Measurements from ENCODE around the gene POLA2.
"Not testable (repeated sequence)": the region's sequence is repeated elsewhere in the genome, so short reads cannot be mapped to it uniquely, and the experiment has no call there.

The POLA2 gene

GRCh38 chr11:65242389-65242788, 19.4 kb upstream of the POLA2 start:
- DNase-seq (ENCODE audit: low spot score) = no peak

DNA sequence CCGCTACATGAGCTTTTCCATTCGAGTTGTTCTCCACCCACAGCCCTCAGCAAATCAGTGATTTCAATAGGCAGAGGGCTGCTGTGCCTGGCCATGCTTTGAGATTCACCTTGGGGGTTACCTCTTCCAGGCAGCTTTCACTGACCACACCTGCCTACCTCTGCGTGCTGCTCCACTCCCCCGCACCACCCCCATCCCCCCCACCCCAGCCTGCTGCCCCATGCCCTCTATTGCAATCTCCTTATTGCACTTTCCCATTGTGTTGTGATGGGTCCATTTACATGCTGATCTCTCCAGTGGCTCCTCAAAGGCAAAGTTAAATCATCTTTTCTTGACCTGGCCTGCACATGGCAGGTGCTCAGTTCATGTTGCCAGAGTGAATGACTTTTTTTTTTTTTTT, 18.0 kb upstream of the POLA2 start:
- no peak for DNase-seq (ENCODE audit: low spot score)

GRCh38 chr11:65245046-65245445, 16.7 kb upstream of the POLA2 start:
- DNase-seq (ENCODE audit: low spot score) = not testable (repeated sequence)

GRCh38 chr11:65246506-65246905, 15.3 kb upstream of the POLA2 start:
- DNase-seq (ENCODE audit: low spot score) = no peak

GRCh38 chr11:65248184-65248710, 13.5 kb upstream of the POLA2 start:
- DNase-seq (ENCODE audit: low spot score) = not testable (repeated sequence)

DNA sequence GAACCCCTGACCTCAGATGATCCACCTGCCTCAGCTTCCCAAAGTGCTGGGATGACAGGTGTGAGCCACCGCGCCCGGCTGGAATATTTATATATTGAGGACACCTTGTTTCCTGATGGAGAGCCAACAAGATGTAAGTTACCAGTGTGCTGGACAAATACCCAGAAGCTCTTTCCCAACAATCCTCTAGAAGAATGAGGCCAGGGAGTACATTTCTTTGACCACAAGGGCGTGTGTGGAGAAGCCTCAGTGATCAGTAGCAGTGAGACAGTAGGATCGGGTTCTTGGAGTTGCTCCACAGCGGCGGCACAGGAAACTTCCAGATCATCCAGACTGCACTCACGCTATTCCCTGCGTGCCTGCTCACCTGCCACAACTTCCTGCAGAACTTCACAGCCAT, 10.3 kb upstream of the POLA2 start:
- no peak for DNase-seq (ENCODE audit: low spot score)

DNA sequence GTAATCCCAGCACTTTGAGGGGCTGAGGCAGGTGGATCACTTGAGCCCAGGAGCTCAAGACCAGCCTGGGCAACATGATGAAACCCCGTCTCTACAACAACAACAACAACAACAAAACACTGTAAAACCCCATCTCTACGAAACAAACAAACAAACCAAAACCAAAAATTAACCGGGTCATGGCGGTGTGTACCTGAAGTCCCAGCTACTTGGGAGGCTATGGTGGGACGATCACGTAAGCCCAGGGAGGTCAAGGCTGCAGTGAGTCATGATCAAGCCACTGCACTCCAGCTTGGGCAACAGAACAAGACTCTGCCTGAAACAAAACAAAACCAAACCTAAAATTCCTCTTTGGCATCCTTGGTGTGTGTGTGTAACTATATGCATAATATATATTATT, 7.0 kb upstream of the POLA2 start:
- DNase-seq (ENCODE audit: low spot score) = no peak

DNA sequence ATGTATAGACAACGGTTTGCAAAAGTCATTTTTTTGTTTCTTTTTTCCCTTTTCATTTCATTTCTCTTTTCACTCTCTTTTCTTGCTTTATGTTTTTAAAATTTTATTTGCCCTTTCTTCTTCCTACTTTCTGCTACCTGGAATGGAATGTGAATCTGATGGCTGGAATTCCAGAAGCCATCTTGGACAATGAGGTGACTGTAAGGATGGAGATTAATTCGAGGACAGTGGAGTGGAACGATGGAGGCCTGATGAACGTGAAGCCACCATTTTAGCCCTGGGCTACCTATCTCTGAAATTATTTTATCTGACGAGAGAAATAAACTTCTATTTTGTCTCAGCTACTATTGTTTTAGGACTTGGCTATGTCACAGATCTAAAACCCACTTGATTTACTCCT, 2.8 kb upstream of the POLA2 start:
- DNase-seq (ENCODE audit: low spot score) = no peak

GRCh38 chr11:65260302-65260701, 1.5 kb upstream of the POLA2 start:
- no peak for DNase-seq (ENCODE audit: low spot score)

- DNase-seq (ENCODE audit: low spot score) = no peak
Observed at GRCh38 chr11:65260756-65261590, 789 bp upstream of the POLA2 start.

- no peak for DNase-seq (ENCODE audit: low spot score)
Observed at GRCh38 chr11:65262381-65262680, 569 bp downstream of the POLA2 start.

DNA sequence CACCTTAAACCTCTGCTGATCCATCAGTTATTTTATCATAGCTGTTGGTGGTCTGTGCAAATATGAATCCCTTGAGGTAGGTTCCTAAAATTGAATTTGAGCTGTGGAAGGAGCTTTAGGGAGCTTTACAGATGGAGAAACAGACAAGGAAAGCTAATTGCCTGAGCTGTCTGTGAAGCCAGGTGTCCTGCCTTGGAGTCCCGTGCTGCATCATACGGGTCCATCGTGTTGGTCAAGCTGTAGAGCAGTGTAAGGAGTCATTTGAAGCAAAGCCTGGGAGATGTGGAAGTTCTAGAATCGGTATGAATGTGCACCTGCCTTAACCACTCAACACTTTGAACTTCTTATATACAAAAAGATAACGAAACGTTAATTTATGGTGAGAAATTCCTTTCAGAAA, 1.0 kb downstream of the POLA2 start:
- no peak for DNase-seq (ENCODE audit: low spot score)

- not testable (repeated sequence) for DNase-seq (ENCODE audit: low spot score)
Observed at GRCh38 chr11:65264747-65265146, 3.0 kb downstream of the POLA2 start.

- DNase-seq (ENCODE audit: low spot score) = peak; percentile 34
Observed at GRCh38 chr11:65266210-65266609, 4.4 kb downstream of the POLA2 start.

- DNase-seq (ENCODE audit: low spot score) = no peak
Observed at GRCh38 chr11:65274735-65275682, 13.2 kb downstream of the POLA2 start.

GRCh38 chr11:65275906-65276305, 14.1 kb downstream of the POLA2 start:
- no peak for DNase-seq (ENCODE audit: low spot score)

- DNase-seq (ENCODE audit: low spot score) = no peak
Observed at GRCh38 chr11:65277631-65278277, 16.0 kb downstream of the POLA2 start.

DNA sequence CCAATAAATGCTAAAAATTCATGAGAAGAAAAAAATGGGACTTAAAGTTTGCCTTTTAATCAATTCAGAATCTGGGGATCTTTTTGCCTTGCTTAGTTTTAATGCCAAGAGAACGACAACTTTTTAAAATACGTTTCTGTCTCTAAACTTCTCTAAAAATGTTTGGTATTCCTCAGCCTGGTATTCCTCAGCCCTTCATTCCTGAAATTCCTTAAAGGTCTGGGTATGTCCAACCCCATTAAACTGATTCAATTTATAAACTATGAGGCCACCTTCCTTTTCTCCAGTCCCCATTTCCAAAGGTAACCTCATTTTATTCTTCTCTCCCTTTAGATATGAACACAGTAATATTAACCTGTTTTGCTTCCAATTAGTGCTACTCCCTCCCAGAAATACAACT, 16.6 kb downstream of the POLA2 start:
- DNase-seq (ENCODE audit: low spot score) = no peak

DNA sequence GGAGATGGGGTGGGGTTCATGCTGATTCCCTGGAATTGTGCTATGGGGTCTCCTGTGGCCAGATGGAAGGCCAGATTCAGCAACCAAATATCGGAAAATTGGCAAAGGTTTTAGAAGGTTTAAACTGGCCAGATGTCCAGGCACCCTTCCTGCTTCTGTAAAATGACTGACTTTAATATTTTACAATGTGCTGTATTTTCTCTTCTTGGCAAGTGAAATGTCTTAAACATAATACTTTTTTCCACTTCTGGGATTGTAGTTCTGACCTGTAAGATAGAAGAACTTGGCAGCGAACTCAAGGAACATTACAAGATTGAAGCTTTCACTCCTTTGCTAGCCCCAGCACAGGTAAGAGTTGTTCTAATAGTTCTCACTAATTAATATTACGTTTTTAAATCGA, 17.5 kb downstream of the POLA2 start:
- no peak for DNase-seq (ENCODE audit: low spot score)

DNA sequence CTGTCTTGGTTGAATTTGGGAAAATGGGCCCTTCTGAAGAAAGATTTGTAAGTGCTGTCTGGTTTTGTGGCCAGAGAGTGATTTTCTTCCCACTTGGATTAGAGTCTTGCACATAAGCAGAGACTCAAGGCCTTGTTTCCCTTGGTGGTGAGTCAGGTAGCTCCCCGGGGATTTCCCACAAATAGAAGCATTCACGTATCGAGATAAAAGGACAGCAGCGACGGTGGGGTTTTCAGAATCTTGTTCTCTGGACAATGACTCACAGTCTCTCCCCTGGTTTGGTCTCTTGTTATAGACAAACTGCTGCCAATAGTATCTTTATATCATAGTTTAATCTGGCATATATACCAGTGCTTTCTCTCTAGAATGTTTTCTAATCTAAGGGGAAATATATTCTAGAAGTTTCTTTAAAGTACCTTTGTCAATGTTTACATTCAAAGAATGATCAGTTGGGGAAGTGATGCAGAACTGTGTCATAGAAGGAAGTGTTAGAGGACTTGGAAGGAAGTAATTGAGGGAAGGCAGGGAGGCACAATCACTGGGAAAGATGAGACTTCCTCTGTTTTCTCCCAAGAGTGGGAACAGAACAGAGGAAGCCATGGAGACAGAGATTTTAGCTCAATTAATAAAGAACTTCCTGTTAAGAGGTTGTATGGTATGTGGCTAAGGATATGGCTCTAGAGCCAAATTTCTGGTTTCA, 18.1 kb downstream of the POLA2 start:
- no peak for DNase-seq (ENCODE audit: low spot score)

DNA sequence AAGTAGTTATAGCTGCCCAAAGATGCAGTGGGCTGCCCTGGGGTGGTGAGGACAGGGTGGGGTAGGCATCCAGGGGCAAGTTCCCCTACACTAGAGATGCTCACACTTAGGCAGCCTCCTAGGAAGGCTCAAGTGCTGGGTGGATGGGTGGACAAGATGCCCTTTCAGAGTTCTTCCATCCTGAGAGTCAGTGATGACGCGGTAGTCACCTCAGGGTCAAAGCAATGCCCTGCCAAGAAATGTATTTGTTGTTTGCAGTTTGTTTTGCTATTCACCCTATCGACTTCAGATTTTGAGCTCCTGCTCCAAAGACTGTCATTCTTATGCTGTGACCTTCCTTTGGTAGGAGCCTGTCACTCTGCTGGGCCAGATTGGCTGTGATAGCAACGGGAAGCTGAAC, 18.9 kb downstream of the POLA2 start:
- DNase-seq (ENCODE audit: low spot score) = no peak

- DNase-seq (ENCODE audit: low spot score) = no peak
Observed at GRCh38 chr11:65286686-65287085, 24.9 kb downstream of the POLA2 start.
